Stimulated activated CD4-positive, alpha-beta T cell treated with anti-CD3 and anti-CD28 coated beads, Interleukin-4, amount 100 ng/mL, for 24 hours (primary cell): Measurements from ENCODE around the gene DNAJC18.
A peak's percentile ranks its signal among the peaks of the same experiment; 100 is the strongest.
"Not testable (repeated sequence)": the region's sequence is repeated elsewhere in the genome, so short reads cannot be mapped to it uniquely, and the experiment has no call there.

Experiments
- DNase-seq: peaks from one replicate; pipeline ENCODE4 v3.0.0-alpha.2; 2020

The DNAJC18 gene

DNA sequence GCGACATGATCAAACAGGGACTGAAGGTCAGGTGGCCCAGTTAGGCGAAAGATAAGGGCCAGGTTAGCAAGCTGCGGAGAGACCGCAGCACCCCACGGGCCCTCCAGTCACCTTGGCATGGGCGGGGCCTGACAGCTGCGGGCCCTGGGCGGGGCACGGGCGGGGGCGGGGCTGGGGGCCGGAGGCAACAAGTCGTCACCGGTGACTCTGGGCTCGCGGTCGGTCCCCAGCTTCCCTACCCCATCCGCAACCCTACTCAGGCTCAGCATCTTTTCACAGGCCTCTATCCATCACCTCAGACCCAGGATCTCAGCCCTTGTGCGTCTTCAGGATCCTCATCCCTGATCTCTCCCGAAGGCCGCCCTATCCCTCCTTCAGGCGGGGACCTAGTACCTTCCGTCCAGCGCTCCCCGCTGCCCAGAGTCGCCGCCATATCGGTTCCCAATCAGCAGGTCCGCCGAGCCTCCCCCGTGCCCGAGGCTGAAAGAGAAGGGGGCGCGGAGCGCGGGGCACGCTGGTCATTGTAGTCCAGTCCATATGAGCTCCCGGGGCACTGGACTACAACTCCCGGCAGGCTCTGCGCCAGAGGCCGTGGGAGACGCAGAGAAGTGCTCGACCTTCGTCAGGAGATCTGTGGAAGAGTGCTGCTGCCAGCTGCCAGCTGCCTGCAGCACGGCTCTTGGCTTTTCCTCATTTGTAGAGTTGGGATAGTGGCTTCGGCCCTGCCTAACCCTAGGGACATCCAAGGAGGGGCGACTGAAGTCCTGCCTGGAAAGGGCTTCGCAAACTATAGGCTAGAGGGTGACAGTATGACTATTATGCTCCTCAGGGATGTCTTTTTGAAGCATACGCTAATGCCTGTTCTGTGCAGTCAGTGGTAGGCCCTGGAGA lies at the start of gene DNAJC18:
Gene DNAJC18 (minus strand): TSS at position 513 of the 891 bp plus-strand sequence. CDS start 80 bp downstream, at position 433.
- peak; percentile 92 for DNase-seq

DNA sequence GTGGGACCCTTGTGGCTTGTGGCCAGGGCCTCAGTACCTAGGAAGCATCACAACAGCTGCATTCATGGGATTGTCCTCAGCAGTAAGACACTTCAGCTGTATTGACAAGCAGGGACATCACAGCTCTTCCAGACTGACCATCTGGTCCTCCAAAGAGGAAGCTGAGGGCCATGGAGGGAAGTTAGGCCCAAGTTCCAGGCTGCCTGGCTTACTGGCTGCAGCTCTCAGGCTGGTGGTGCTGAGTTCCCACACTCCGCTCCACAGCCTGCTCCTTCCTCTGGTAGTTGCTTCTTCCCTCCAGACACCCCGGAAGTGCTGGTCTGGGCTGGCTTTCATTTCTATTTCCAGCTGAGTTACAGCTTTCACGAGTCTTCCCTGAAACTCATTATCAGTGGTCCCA lies 48.9 kb upstream of the DNAJC18 start:
- no peak for DNase-seq

DNA sequence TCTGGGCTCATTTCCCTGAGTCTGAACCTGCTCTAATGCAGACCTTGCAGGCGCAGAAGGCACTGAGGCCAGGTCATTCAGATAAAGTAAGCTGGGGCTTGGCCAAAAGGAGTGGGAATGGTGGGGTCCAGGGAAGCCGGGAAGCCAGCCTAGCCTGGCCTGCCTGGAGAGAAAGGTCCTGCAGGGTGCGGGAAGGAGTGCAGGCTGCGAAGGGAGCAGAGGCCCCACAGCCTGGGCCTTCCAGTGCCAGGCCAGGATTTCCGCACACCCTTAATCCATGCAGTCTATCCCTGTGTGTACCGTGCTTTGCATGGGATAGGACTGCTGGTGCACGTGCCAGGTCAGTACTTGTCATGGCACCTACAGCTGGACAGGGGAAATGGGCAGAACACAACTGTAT lies 46.9 kb upstream of the DNAJC18 start:
- DNase-seq: no peak

DNA sequence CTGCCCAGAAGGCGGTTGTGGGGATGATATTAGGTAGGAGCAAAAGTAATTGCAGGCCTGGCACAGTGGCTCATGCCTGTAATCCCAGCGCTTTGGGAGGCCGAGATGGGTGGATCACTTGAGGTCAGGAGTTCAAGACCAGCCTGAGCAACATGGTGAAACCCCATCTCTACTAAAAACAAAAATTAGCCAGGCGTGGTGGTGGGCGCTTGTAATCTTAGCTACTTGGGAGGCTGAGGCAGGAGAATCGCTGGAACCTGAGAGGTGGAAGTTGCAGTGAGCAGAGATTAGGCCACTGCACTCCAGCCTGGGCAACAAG lies 43.5 kb upstream of the DNAJC18 start:
- DNase-seq: not testable (repeated sequence)

DNA sequence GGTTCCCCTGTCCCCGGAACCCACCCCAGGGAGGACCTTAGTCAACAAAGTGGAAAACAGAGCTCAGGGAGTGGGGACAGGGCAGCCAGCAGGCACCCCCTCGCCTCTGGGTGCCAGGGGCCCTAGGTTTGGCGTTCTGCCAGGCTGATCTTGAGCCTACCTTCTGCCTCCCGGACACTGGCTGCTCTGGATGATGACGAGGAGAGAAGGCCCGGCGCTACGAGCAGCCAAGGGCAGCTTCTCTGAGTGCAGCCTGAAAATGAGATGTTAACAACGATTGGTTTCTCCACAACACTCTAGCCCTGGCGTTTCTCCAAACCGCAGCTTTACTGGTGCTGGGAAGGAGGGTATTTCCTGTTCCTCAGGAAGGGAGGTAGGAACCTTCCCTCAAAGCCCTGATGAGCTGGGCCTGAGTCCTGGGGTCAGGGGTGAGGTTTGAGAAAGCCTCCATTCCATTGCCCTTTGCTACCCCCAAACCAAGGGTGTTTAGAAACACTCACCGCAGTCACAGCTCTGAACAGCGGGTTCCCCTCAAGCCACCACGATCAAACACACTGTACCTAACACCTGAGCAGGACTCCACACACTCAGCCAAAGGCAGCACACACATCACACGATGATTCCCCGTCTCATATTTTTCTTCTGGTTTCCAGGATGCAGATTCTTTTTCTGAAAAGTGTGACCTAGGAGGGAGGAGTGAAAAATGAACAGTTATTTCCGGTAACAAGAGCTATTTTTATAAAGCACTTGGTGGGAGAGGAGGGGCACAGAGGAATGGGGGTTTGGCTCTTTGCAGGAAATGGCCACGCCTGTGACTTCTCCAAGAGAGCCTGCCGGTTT lies 42.9 kb upstream of the DNAJC18 start, which contains the start of gene STING1:
Gene STING1 (minus strand): TSS at position 709 of the 840 bp plus-strand sequence. CDS start 1,054 bp downstream, outside the sequence.
- peak; percentile 66 for DNase-seq

DNA sequence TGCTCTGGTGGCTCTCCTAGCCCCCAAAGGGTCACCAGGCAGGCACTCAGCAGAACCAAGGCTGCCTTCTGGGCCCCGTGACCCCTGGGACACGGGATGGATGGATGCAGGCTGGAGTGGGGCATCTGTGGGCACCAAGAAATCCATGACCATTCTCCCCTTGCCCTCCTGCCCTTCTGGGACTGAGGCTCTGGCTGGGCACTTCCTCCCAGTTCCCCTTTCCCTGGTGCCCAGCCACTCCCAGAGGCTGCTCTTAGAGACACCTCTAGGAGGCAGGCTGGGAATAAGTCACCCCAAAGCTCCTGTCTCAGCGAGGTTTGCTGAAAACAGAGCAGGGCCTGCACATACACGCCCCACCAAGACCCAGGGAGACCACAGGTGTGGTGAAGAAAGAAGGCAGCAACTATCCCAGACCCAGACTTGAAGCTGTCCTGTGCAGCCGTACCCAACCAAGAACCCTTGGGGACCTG lies 42.3 kb upstream of the DNAJC18 start:
- no peak for DNase-seq

DNA sequence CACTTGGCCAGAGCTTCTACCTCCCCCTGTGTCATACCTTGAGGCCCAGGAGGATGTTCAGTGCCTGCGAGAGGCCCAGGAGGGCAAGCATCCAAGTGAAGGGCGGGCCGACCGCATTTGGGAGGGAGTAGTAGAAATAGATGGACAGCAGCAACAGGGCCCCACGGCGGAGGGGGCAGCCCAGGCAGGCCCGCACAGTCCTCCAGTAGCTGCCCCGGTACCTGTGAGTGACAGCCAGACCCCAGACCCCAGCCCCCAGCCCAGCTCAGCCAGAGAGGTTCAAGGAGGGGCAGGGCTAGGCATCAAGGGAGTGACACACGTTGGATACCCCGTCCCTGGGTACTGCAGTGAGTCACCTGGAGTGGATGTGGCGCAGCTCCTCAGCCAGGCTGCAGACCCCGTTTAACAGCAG lies 41.8 kb upstream of the DNAJC18 start:
- DNase-seq: peak; percentile 44

DNA sequence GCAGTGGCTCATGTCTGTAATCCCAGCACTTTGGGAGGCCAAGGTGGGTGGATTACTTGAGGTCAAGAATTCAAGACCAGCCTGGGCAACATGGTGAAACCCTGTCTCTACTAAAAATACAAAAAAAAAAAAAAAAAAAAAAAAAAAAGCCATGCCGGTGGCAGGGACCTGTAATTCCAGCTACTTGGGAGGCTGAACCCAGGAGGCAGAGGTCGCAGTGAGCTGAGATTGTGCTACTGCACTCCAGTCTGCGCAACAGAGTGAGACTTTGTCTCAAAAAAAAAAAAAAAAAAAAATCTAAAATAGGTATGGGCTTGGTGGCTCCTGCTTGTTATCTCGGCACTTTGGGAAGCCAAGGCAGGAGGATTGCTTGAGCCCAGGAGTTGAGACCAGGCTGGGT lies 40.4 kb upstream of the DNAJC18 start:
- not testable (repeated sequence) for DNase-seq

DNA sequence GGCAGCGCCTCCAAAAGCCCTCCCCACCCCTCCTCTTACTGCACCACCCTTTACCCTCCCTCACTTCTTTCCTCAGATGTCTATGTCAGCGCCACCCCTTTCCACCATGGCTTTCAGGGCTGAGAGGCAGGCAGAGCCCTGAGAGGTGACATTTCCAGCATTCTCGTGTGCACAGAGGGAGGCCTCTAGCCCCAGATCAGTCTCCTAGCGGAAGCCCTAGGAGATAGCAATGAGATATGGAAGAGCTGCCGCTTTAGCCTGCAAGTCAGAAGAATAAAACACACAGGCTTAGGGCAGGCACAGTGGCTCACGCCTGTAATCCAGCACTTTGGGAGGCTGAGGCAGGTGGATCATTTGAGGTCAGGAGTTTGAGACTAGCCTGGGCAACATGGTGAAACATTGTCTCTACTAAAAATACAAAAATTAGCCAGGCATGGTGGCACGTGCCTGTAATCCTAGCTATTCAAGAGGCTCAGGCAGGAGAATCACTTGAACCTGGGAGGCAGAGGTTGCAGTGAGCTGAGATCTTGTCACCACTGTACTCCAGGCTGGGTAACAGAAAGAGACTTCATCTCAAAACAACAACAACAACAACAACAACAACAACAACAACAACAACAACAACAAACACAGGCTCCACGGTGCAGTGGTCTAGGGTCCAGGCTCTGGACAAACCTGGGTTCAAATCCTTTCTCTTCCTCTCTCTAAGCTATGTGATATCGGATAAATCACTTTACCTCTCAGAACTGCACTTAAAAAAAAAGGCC lies 39.5 kb upstream of the DNAJC18 start:
- not testable (repeated sequence) for DNase-seq

DNA sequence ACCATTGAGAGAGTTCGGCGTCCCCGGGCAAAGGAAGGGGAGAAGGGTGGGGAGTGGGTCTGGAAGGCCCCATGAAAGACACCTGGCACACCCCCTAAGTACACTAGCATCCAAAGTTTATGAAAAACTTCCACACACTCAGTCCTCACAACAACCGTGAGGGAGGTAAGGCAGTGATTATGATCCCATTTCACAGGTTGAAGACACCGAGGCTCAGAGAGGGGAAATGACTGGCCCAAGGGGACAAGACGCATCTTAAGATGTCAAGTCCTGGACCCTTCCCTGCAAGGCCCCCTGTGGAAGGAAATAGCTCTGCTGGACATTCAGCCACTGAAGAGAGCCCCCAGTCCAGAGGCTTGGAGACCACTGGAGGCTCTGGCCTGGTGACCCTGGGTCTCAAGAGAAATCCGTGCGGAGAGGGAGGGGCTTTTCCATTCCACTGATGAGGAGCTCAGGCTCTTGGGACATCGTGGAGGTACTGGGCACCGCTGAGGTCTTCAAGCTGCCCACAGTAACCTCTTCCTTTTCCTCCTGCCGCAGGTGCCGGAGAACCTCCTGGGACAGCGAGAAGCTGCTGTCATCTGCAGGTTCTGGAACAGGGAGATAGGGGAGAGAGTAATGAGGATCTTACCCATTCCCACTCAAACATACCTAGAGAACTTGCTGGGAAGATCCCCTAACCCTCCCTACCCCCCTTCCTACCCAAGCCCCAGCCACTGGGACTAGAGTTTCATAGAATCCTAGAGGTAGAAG lies 36.7 kb upstream of the DNAJC18 start:
- DNase-seq: no peak

DNA sequence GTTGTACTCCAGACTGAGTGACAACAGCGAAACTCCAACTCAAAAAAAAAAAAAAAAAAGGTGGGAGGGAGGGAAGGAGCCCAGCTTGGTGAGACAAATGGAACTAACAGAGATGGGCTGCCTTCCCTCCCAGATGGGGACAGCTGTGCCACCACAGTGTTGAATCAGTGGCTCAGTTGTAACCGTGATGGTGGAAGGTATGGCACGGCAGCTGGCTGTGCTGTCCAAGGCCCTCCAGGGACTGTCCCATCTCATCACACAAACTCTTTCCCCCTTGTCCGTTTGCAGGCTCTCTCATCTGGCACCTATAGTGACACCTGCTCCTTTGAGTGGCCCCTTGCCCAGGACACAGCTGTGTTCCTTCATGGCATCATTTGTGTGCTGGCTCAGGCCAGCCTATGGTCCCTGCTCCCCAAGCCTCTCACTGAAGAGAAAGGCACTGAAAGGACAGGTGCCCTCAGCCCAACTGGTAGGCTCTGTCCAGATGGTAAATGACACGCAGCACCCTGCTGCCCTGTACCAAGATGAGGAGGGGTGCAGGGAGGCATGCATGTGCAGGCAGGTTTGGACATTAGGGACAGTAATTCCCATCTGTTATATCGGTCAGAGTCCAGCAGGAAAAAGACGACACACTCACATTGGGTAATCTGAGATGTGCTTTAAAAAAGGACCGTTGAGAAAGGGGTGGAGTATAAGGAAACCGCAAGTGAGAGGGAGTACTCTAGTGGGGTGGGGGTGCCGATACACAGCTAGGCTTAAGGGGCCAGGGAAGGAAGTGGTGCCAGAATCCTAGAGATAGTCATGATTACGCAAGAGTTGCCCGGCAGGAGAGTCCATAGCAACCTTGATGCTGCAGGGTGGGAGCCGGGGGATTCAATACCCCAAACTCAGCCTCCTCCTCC lies 35.8 kb upstream of the DNAJC18 start:
- DNase-seq: no peak

DNA sequence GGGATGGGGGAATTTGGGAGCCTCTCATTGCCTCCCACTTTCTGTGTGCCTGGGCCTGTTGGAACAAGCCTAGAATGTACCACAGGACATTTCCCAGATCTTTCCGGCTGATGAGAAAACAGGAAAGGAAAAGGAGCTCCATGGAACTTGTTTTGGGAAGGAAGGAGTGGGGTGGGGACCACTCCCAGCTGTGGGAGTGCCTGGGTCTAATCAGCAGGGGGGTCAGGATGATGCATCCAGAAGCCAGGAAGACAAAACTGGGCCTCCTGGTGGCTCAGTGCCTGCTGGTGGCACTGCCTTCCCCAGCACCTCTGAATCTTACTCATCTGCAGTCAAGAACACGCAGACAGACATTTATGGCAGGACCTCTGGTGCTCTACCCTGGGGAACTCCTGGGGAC lies 34.2 kb upstream of the DNAJC18 start:
- DNase-seq: no peak

DNA sequence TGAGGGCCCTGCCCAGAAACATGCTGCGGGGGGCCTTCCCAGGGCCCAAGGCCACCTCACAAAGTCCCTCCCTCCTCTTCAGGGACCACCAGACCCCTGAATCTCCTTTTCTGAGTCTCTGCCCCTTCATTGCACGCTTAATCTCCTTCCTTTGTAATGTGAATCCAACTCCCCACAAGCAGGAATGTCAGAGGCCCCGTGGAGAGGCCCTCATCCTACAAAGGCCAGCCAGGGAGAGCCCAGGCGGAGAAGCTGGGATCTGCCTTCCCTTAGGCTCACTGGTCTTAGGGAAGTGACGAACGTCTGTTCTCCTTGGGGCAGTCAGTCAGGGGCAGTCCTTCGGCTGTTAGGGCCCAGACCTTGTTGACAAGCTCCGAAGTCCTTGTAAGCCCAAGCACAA lies 33.8 kb upstream of the DNAJC18 start:
- DNase-seq: no peak

DNA sequence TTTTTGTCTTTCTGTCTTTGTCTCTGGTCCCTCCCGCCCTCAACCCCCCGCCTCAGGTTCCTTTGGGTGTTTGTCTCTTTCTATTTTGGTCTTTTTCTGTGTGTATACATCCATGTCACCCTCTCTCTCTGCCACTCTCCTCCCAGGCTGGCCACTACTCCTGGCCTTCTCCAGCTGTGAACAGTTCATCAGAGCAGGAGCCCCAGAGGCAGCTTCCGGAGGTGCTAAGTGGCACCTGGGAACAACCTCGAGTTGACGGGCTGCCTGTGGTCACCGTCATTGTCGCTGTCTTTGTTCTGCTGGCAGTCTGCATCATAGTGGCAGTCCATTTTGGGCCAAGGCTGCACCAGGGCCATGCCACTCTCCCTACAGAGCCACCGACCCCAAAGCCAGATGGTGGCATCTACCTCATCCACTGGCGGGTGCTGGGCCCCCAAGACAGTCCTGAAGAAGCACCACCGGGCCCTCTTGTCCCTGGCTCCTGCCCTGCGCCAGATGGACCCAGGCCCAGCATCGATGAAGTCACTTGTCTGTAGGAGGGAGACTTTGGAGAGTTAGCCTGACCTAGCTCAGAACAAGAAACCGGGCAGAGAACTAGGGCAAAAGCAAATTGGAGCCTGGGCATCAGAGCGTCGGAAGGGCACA lies 33.2 kb upstream of the DNAJC18 start:
- no peak for DNase-seq

DNA sequence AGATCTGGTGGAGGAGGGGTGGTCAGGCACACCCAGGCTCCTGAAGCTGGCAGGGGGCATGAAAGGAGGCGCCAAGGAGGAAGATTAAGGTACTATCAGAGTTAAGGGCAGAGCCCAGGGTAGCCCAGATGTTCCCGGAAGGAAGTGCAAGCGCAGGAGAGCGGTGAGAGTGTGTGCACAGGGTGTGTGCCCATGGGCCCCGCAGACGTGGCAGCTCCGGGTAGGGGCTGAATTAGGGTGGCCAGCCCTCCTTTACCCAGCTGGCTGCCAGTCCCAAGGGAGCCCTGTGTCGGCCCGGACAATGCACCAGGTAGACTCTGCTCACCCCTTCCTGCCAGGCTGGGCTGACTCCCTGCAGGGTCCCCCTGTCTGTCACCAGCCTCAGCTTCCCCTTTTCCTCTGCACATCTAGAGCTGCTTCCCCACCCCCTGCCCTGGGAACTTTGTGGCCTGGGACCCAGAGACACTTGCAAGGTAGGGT lies 31.5 kb upstream of the DNAJC18 start, which contains the start of gene SMIM33:
Gene SMIM33 (plus strand): TSS at position 184 of the 480 bp plus-strand sequence. CDS start 118 bp downstream, at position 302.
- peak; percentile 46 for DNase-seq

DNA sequence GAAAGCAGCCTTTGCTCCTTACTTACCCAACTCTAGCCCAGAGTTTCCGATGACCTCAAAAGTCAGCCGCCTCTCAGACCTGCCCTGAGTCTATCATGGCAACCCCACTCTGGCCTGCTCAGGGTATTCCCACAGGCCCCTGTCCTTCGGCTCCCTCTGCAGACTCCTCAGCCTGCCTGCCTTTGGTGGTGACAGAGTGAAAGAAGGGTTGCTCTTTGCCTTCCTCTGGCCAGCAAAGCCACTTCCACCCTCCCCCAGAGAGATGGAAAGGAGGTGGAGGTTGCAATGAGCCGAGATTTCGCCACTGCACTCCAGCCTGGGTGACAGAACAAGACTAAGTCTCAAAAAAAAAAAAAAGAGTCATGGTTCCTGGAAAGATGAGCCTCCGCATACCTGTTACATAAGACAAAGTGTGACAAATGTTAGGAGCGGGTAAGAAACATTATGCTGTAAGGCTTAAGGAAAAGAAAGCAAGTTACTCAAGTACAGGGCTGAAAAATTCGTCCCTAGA lies 29.2 kb upstream of the DNAJC18 start:
- DNase-seq: no peak

DNA sequence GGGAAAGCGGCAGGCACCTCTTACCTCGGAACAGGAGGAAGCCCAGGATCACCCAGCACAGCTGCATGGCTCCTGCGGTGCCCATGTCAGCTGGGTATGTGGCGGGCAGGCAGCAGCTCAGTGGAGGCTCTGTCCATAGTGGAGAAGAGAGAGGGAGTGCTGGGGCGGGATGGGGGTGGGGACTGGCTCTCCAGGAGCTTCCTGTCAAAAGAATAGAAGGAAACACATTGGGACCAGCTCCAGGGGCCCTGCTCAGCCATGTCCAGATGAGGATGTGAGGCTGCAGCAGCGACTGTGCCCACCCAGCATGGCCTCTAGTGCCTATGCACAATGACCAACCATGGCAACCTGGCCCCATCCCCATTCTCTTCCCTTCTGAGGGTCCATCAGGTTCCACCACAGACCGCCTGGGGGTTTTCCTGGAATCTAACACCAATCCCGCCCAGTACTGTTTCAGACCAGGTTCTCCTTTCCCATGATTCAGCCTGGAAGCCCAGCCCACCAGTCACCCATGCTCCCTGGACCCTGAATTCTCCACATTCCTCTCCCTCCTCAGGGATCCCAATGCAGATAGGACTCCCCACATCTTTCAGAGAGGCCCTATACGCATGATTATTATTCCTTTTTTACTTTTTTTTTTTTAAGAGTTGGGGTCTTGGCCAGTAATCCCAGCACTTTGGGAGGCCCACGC lies 23.4 kb upstream of the DNAJC18 start, which contains the start of gene ECSCR:
Gene ECSCR (minus strand): TSS at position 158 of the 691 bp plus-strand sequence. CDS start 73 bp downstream, at position 85.
- no peak for DNase-seq

DNA sequence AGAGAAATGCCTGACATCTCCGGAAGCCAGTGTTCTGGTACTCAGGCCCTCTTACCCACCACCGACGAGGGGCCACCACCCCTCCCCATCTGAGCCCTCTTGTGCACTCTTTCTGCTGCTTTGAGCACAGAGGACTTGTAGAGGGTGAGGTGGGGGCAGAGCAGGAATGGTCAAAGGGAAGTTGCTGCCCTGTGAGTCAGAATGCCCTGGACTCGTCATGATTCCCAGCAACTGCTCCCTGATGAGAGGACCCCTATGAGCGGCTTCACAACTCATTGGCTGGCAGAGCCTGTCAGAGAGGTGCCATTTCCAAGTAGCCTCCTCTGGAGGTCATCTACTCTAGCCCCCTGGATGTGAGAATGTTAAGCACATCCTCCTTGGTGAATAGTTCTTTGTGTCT lies 22.4 kb upstream of the DNAJC18 start:
- DNase-seq: no peak

DNA sequence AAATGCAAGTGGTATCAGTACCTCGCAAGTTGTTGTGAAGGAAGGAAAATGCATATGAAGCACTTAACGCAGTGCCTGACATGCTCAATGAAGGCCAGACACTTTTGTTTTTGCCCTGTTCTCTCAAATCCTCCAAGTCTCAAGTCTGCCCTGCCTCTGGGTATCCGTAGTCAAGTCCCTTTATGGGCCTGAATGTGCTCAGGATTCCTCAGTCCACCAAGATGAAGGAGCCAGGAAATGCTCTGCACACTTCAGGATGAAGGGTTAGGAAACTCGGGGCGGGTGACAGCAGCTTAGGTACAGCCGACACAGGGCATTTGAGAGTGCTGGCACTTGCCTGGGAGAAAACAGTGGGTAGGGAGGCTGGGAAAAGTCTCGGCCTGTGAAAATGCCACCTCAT lies 21.9 kb upstream of the DNAJC18 start:
- DNase-seq: no peak
